Sigmoid colon (tissue), 3 donors: ENCODE measurements around the gene LMAN2L.

ENCODE experiments used
- CTCF ChIP-seq, 4 experiments: fragments of 450-650 bp in 3 of 4; fragments of 200-600 bp in 1 of 4; IDR thresholded peaks; one replicate each; pipeline ENCODE4 v1.5.1; 2016 to 2019; ENCODE audit warnings: antibody characterized with exemption in 4 of 4, mild to moderate bottlenecking in 3 of 4, moderate library complexity in 2 of 4
- POLR2A ChIP-seq, 2 donors: fragments of 450-650 bp; IDR thresholded peaks; one replicate each; pipeline ENCODE4 v1.6.1; 2016; ENCODE audit warnings: antibody characterized with exemption in 2 of 2, mild to moderate bottlenecking in 2 of 2, moderate library complexity in 2 of 2

DNA sequence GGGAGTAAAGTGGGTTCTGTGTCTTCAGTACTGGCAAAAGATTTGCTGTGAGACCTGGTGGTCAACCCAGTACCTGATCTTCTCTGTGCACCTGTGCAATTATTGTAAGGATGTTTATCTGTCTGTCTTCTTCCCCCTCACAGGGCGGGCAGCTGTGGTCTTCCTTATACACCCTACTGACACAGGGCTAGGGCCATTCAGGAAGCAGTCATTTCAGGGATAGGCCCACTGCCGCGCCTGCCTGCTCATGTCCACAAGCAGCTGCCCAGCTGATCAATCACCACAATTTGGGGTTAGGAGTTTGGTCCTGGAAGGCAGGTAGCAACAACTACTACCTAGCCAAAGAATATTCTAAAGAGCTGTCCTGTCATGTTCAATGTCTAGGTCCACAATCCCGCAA is 19.7 kb upstream of the LMAN2L start:
- TF ChIP-seq POLR2A (IDR thresholded peaks at IDR 0.05): no peak
- TF ChIP-seq CTCF (IDR thresholded peaks at IDR 0.05): no peak
